ENCODE data around the gene TRMT10B.

DNA sequence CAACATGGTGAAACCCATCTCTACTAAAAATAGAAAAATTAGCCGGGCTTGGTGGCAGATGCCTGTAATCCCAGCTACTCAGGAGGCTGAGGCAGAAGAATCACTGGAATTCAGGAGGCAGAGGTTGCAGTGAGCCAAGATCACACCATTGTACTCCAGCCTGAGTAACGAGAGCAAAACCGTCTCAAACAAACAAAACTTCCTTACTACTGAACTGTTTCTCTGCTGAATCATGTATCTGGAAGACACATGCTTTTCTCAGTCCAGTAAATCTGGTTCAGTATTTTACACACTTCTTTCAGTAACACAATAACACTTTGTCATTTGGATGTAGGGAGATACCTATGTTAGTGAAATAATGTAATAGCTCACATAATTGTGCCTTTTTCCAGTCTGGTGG is 7.9 kb downstream of the TRMT10B start:
- TF ChIP-seq, protein P1, sequence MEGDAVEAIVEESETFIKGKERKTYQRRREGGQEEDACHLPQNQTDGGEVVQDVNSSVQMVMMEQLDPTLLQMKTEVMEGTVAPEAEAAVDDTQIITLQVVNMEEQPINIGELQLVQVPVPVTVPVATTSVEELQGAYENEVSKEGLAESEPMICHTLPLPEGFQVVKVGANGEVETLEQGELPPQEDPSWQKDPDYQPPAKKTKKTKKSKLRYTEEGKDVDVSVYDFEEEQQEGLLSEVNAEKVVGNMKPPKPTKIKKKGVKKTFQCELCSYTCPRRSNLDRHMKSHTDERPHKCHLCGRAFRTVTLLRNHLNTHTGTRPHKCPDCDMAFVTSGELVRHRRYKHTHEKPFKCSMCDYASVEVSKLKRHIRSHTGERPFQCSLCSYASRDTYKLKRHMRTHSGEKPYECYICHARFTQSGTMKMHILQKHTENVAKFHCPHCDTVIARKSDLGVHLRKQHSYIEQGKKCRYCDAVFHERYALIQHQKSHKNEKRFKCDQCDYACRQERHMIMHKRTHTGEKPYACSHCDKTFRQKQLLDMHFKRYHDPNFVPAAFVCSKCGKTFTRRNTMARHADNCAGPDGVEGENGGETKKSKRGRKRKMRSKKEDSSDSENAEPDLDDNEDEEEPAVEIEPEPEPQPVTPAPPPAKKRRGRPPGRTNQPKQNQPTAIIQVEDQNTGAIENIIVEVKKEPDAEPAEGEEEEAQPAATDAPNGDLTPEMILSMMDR (IDR thresholded peaks at IDR 0.05), result no peak
- no peak for TF ChIP-seq POLR2A (IDR thresholded peaks at IDR 0.05)

All from uterus (tissue), 2 donors.